KMS-11 (cell line): Measurements from ENCODE around the gene CCSER1.

ENCODE experiments used
- H2AFZ ChIP-seq: fragments of 200-600 bp; sonication (generic); 2 replicates; pipeline ENCODE4 v1.6.1; 2016; ENCODE audit warnings: antibody characterized with exemption, mixed run types, low read depth
- H3K27ac ChIP-seq: fragments of 200-600 bp; sonication (generic); 2 replicates; pipeline ENCODE4 v1.6.1; 2016; ENCODE audit warnings: mild to moderate bottlenecking, mixed run types
- H3K27me3 ChIP-seq: fragments of 200-600 bp; sonication (generic); 2 replicates; pipeline ENCODE4 v1.6.1; 2017; ENCODE audit warnings: mild to moderate bottlenecking, low read depth, mixed run types, moderate library complexity; ENCODE audit not compliant: insufficient read depth
- H3K36me3 ChIP-seq: fragments of 200-600 bp; sonication (generic); 2 replicates; pipeline ENCODE4 v1.6.1; 2017; ENCODE audit warnings: mild to moderate bottlenecking, mixed run types; ENCODE audit not compliant: insufficient read depth
- H3K4me1 ChIP-seq: fragments of 200-600 bp; sonication (generic); 2 replicates; pipeline ENCODE4 v1.6.1; 2016; ENCODE audit warnings: mild to moderate bottlenecking, low read depth, mixed run types; ENCODE audit not compliant: poor library complexity, severe bottlenecking
- H3K4me2 ChIP-seq: fragments of 200-600 bp; sonication (generic); 2 replicates; pipeline ENCODE4 v1.7.0; 2016; ENCODE audit warnings: mild to moderate bottlenecking, mixed run types
- H3K4me3 ChIP-seq: fragments of 200-600 bp; sonication (generic); IDR thresholded peaks from 2 replicates; pipeline ENCODE4 v1.6.1; 2017; ENCODE audit warnings: low read depth, low read length, mixed read lengths; ENCODE audit not compliant: insufficient read depth
- H3K79me2 ChIP-seq: fragments of 200-600 bp; sonication (generic); 2 replicates; pipeline ENCODE4 v1.6.1; 2016; ENCODE audit warnings: low read depth, mixed run types; ENCODE audit not compliant: insufficient read depth
- H3K9ac ChIP-seq: fragments of 200-600 bp; sonication (generic); 2 replicates; pipeline ENCODE4 v1.6.1; 2016; ENCODE audit warnings: mild to moderate bottlenecking, mixed run types
- H4K20me1 ChIP-seq: fragments of 200-600 bp; sonication (generic); 2 replicates; pipeline ENCODE4 v1.6.1; 2016; ENCODE audit warnings: mild to moderate bottlenecking, mixed run types; ENCODE audit not compliant: insufficient read depth
- TF ChIP-seq, protein P1 (sequence below): fragments of 200-600 bp; sonication (generic); conservative IDR thresholded peaks from 2 replicates; pipeline ENCODE4 v1.6.1; 2017; ENCODE audit warnings: low read depth, mild to moderate bottlenecking, antibody characterized with exemption, low read length, moderate library complexity, mixed read lengths

Gene CCSER1

DNA sequence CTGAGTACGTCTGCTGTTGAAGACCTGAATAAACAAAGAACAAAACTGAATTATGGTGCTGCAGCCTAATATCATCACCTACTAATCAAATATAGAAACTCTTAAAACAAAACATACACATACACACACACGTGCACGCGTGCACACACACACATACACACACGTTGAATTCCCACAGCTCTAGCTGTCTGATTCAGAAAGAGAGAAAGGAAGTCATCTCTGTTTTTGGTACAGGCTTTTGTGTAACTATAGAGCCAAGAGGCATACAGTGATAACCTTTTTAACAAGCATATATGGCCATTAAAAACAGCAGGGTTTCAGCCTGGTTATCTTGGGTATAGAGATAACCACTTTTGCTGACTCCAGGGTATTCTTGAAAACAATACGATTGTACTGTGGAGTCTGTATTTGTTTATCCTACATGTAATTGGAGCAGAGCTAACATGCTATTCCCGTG is 823.2 kb downstream of the CCSER1 start:
- Histone ChIP-seq H3K4me2 (no peak overlapping the region), H3K4me3 (no peak overlapping the region), H2AFZ (no peak overlapping the region), H3K27ac (no peak overlapping the region), H4K20me1 (no peaks in the 10 kb centered on the region), H3K79me2 (no peaks in the 10 kb centered on the region), H3K9ac (no peak overlapping the region), H3K4me1 (no peaks in the 10 kb centered on the region), H3K36me3 (no peaks in the 10 kb centered on the region; the same call in 1 of the 2 replicates), H3K27me3 (no peaks in the 10 kb centered on the region)
- TF ChIP-seq, protein P1, sequence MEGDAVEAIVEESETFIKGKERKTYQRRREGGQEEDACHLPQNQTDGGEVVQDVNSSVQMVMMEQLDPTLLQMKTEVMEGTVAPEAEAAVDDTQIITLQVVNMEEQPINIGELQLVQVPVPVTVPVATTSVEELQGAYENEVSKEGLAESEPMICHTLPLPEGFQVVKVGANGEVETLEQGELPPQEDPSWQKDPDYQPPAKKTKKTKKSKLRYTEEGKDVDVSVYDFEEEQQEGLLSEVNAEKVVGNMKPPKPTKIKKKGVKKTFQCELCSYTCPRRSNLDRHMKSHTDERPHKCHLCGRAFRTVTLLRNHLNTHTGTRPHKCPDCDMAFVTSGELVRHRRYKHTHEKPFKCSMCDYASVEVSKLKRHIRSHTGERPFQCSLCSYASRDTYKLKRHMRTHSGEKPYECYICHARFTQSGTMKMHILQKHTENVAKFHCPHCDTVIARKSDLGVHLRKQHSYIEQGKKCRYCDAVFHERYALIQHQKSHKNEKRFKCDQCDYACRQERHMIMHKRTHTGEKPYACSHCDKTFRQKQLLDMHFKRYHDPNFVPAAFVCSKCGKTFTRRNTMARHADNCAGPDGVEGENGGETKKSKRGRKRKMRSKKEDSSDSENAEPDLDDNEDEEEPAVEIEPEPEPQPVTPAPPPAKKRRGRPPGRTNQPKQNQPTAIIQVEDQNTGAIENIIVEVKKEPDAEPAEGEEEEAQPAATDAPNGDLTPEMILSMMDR = no peak

DNA sequence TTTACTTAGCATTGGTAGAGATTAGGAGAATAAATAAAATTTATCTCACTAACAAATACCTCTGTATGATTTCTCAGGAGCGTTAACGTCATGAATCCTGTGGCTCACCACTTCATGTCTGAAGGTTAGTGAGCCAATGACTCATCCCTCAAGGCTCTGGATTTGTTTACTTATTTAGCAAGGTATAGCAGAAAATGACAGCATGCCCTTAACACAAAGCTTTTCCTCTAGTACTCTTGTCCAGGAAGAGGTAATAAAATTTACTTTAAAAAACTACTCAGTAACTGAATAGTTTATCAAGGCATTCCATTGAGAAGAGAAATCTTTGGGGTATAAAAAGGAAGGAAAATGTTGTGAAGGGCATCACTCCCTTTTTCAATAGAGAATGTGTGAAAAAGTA is 823.8 kb downstream of the CCSER1 start:
- Histone ChIP-seq H2AFZ (no peak overlapping the region), H3K4me1 (no peaks in the 10 kb centered on the region), H3K27me3 (no peaks in the 10 kb centered on the region), H3K4me2 (no peak overlapping the region), H3K36me3 (no peaks in the 10 kb centered on the region; the same call in 1 of the 2 replicates), H3K4me3 (no peak overlapping the region), H3K9ac (no peak overlapping the region), H3K27ac (no peak overlapping the region), H4K20me1 (no peaks in the 10 kb centered on the region), H3K79me2 (no peaks in the 10 kb centered on the region)
- TF ChIP-seq, protein P1 = no peak

DNA sequence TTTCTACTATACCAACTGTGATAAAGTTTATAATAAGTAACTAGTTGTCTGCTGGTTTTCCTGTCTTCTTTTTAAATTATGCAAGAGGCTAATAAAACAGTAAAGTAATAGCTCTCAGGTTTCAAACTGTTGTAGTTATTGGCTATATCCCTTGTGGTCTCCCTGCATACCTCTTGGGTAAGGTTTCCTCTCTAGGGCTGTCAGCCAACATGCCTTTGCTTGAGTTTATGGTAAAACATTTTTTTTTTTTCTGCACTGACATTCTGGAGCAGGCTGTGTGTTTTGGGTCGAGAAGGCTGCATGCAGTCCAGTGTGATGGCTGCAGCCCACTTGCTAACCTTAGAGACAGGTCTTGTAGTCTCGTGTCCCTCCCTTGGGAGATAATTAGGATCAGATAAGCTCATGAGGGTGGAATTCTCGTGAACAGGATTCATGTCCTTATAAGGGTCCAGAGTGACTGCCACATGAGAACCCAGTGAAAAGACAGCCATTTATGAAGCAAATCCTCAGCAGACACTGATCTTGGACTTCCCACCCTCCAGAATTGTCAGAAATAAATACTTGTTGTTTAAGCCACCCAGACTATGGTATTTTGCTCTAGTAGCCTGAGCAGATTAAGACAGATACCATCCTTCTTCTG is 831.2 kb downstream of the CCSER1 start:
- no peaks in the 10 kb centered on the region for H4K20me1 ChIP-seq
- H3K4me3 ChIP-seq = no peak overlapping the region
- H3K4me1 ChIP-seq = peaks cover 9% of the 10 kb centered on the region
- H3K79me2 ChIP-seq = no peaks in the 10 kb centered on the region
- no peaks in the 10 kb centered on the region for H3K36me3 ChIP-seq
- H3K9ac ChIP-seq = no peak overlapping the region
- no peak overlapping the region for H3K27ac ChIP-seq
- no peak overlapping the region for H3K4me2 ChIP-seq
- H2AFZ ChIP-seq = no peak overlapping the region
- no peaks in the 10 kb centered on the region for H3K27me3 ChIP-seq
- TF ChIP-seq, protein P1 = no peak

DNA sequence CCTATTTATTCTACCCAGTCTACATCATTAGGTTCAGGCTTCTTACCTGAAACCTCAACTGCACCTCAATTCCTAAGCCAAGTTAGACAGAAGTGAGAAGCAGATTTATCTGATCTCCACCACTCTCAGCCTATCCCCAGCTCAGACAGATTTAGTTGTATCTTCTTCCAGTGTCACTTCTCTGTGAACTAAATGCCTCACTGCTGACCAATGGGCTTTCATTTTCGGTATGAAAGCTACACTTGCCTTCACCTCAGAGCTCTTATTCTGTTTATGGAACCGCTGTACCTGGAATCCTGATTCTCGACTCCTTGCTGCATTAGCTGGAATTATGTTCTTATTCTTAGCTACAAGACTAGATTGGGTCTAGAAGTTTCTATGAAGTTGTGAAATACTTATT is 833.2 kb downstream of the CCSER1 start:
- Histone ChIP-seq H3K36me3 (no peaks in the 10 kb centered on the region), H2AFZ (no peak overlapping the region), H3K4me3 (no peak overlapping the region), H3K27ac (no peak overlapping the region), H3K4me1 (peaks cover 9% of the 10 kb centered on the region), H4K20me1 (no peaks in the 10 kb centered on the region), H3K9ac (no peak overlapping the region), H3K4me2 (no peak overlapping the region), H3K27me3 (no peaks in the 10 kb centered on the region), H3K79me2 (no peaks in the 10 kb centered on the region)
- TF ChIP-seq, protein P1 = no peak
